Fibroblast of villous mesenchyme (primary cell): ENCODE results near the gene KLRC3. TPM values are rescaled to one million over a fixed set of nuclear protein-coding genes. Genes with fewer than 3 reads are reported as not detected.
A peak's percentile ranks its signal among the peaks of the same experiment; 100 is the strongest.
"Not testable (repeated sequence)": the region's sequence is repeated elsewhere in the genome, so short reads cannot be mapped to it uniquely, and the experiment has no call there.

ENCODE experiments used
- DNase-seq: peaks from one replicate; pipeline ENCODE4 v3.0.0-alpha.2; 2010; ENCODE audit warnings: low read depth
- H3K4me3 ChIP-seq: 2 replicates; pipeline ENCODE4 v1.5.1; 2011; ENCODE audit warnings: low read depth, mild to moderate bottlenecking, low read length
- total RNA-seq: library from RNA; depleted of rRNA; stranded (reverse); fragments of >200 nt; gene quantifications from 2 replicates; pipeline ENCODE4 v1.2.3, GENCODE V29; 2012
- TF ChIP-seq, protein P1 (sequence below): IDR thresholded peaks from 2 replicates; pipeline ENCODE4 v1.5.1; 2012; ENCODE audit warnings: low read depth, mild to moderate bottlenecking, low read length; ENCODE audit not compliant: insufficient read depth

Gene KLRC3
- total RNA-seq, 1 donor: not detected

DNA sequence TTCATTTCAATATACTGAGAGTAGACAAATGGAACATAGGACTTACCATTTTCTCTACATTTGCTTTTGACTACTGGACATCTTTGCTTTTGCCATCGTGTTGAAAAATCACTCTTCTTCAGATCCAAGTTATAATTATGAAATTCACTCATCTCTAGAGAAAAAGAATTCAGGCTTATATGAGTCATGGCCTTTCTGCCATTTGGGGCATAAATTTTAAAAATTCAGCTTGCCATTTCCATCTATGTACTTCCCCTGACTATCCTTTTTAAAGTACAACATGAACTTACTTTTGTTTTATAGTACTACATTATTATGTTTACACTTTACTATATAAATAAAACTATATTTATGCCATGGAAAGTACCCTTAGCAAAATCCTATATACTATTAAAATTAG lies 33.5 kb downstream of the KLRC3 start:
- TF ChIP-seq, protein P1, sequence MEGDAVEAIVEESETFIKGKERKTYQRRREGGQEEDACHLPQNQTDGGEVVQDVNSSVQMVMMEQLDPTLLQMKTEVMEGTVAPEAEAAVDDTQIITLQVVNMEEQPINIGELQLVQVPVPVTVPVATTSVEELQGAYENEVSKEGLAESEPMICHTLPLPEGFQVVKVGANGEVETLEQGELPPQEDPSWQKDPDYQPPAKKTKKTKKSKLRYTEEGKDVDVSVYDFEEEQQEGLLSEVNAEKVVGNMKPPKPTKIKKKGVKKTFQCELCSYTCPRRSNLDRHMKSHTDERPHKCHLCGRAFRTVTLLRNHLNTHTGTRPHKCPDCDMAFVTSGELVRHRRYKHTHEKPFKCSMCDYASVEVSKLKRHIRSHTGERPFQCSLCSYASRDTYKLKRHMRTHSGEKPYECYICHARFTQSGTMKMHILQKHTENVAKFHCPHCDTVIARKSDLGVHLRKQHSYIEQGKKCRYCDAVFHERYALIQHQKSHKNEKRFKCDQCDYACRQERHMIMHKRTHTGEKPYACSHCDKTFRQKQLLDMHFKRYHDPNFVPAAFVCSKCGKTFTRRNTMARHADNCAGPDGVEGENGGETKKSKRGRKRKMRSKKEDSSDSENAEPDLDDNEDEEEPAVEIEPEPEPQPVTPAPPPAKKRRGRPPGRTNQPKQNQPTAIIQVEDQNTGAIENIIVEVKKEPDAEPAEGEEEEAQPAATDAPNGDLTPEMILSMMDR: no peak
- H3K4me3 ChIP-seq: no peak overlapping the region
- DNase-seq: no peak

DNA sequence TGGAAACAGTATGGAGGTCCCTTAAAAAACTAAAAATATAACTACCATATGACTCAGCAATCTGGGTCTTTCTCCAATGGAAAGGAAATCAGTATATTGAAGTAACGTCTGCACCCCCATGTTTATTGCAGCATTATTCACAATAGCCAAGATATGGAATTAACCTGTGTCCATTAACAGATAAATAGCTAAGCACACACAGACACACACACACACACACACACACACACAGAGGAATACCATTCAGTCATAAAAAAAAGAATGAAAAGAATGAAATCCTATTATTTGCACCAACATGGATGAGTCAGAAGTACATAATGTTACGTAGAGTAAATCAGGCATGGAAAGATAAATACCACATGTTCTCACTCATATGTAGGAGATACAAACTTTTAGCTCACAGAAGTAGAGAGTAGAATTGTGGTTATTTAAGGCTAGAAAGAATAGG lies 35.2 kb downstream of the KLRC3 start:
- peak; percentile 89 for DNase-seq
- TF ChIP-seq, protein P1: no peak
- no peak overlapping the region for H3K4me3 ChIP-seq

DNA sequence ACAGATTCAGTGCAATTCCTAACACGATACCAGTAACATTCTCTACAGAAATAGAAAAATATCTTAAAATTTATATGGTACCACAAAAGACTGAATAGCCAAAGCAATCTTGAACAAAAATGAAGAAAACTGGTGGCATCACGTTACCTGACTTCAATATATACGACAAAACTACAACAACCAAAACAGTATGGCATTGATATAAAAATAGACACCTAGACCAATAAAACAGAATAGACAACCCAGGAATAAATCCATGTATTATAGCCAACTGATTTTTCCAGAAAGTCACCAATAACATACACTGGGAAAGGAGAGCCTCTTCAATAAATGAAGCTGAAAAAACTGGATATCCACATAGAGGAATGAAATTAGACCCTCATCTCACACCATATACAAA lies 36.2 kb downstream of the KLRC3 start:
- H3K4me3 ChIP-seq: no peak overlapping the region
- no peak for DNase-seq
- TF ChIP-seq, protein P1: no peak

DNA sequence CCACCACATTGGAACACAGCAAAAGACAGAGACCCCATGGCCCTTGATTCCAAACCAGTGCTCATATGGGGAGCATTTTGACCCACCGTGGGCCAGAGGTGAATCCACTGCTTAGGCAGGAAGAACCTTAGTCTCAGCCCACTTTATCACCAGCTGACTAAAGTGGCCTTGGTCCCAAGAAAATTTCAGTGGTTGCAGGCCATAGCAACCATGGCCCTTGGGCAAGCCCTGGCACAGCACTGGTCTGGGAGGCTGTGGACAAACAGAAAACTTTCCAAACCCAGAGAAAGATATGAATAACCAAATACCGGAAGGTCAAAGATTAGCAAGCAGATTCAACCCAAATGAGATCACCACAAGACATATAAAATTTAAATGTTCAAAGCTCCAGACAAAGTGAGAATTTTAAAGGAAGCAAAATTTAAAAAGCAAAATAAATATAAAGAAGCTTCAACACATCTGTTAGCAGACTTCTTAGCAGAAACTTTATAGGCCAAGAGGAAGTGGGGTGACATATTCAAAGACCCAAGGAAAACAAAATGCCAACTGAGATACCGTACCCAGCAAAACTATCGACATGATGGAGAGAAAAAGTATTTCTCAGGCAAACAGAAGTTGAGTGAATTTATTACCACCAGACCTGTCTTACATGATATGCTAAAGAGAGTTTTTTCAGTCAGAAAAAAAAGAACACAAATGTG lies 38.3 kb downstream of the KLRC3 start:
- no peak for DNase-seq
- H3K4me3 ChIP-seq: no peak overlapping the region
- TF ChIP-seq, protein P1: no peak

DNA sequence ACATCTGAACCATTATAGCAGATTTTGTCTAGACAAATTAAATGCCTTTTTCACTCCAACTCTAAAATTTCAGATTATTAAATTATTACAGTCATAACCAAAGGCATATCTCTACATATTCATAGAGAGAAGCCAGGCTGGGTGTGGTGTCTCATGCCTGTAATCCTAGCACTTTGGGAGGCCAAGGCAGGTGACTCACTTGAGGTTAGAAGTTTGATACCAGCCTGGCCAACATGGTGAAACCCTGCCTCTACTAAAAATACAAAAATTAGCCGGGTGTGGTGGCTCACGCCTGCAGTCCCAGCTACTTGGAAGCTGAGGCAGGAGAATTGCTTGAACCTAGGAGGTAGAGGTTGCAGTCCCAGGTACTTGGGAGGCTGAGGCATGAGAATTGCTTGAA lies 41.7 kb downstream of the KLRC3 start:
- not testable (repeated sequence) for H3K4me3 ChIP-seq, DNase-seq

DNA sequence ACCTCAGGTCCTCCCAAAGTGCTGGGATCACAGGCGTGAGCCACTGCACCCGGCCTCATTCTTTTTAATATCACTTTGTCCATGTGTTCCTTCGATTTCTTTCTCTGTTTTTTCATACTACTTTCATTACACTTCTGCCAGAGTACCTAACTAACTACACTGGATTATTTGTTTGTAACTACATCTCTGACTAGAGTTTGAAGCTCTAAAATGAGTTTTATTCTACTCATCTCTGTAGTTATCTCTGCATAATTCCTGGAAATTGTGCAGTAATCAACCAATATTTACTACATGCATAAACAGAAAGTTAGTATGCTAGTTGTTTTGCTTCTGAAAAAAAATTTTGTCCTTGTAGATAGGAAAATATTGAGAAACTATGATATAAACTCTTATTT lies 45.8 kb downstream of the KLRC3 start:
- DNase-seq: no peak

DNA sequence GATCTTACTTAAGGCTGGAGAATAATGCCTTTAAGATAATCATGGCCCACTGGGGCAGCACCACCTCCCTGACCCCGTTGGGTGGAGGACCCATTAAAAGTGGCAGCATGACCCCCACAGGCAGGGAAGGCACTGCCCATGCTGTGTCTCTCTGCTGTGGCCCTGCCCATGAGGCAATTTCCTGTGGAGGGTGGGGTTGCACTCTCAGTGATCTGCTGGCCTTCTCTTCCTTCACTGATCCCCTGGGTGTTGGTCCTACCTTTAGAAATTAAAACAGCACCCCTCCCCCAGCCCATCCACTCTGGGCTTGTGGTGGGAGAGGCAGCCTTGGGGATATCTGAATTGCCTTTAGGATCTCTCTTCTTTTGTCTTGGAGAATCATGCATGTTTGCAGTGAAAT lies 47.8 kb downstream of the KLRC3 start:
- TF ChIP-seq, protein P1: no peak
- DNase-seq: no peak

More for the DNA sequence above, 45.8 kb downstream of the KLRC3 start:
- H3K4me3 ChIP-seq: no peak overlapping the region
- TF ChIP-seq, protein P1: no peak

DNA sequence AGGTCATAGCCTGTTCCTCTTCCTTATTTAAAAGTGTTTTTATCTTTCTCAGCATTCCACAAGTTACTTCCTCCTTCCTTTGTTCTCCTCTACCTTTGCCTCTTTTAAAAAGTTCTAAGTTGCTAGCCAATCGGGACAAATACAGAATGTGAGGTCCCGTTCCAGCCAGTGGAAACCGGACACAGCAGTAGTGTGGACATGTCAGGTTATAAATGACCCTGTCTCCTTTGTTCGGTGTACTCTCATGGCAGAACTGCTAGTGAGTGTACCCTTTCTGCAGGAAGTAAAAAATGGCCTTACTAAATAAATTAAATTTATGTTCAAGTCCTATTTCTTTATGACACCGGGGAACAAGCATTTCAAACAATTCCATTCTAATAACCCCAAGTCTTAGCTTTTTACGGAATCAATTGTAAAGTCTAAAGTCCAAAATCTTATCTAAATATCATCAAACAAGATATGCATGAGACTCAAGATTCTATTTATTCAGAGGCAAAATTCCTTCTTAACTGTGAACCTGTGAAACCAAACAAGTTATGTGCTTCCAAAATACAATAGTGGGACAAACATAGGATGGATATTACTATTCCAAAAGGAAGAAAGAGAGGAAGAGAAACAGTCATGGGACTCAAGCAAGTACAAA lies 48.4 kb downstream of the KLRC3 start:
- not testable (repeated sequence) for DNase-seq

More for the DNA sequence above, 47.8 kb downstream of the KLRC3 start:
- H3K4me3 ChIP-seq: no peak overlapping the region

More for the DNA sequence above, 48.4 kb downstream of the KLRC3 start:
- H3K4me3 ChIP-seq: not testable (repeated sequence)
